Medulla oblongata (tissue), 1 donor: ENCODE results near the gene PPP1R12A.

Source experiments
- DNase-seq: peaks from one replicate; pipeline ENCODE4 v3.0.0-alpha.2; 2015; ENCODE audit errors: extremely low spot score

PPP1R12A gene

GRCh38 chr12:79841878-79842265 lies 93.0 kb downstream of the PPP1R12A start:
- no peak for DNase-seq

DNA sequence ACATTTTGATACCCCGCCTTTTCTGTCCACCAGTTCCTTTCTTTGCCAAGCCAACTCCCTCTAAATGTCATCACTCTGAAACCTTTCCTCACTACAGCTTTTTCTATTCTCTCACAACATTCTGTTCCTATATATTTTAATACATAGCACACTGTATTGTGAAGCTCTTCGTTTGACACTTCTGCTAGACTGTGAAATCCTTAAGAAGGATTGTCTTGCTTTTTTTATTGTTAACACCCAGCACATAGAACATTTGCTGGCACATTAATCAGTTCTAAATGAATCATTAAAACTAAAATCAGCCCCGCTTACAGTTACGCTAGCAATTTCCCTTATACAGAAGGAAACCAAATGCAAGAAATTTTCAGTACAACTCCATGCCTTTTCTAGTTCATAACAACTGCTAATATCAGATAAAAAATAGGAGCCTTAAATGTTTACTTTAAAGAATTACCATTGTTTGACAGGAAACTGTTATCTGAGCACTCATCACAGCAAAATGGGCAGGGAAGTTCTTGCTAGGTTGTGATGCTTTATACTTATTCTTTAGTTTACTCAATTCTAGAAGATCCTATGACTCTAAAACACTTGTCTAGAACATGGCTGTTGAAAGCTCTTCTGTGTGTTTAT lies 93.5 kb downstream of the PPP1R12A start:
- DNase-seq: no peak

DNA sequence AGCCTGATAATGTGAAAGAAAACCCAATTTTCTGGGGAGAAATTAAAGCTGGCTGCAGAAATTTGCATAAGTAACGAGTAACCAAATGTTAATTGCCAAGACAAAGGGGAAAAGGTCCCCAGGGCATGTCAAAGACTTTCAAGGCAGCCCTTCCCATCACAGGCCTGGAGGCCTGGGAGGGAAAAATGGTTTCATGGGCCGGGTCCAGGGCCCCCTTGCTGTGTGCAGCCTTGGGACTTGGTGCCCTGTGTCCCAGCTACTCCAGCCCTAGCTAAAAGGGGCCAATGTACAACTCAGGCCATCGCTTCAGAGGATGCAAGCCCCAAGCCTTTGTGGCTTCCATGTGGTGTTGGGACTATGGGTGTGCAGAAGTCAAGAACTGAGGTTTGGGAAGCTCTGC lies 96.5 kb downstream of the PPP1R12A start:
- no peak for DNase-seq

DNA sequence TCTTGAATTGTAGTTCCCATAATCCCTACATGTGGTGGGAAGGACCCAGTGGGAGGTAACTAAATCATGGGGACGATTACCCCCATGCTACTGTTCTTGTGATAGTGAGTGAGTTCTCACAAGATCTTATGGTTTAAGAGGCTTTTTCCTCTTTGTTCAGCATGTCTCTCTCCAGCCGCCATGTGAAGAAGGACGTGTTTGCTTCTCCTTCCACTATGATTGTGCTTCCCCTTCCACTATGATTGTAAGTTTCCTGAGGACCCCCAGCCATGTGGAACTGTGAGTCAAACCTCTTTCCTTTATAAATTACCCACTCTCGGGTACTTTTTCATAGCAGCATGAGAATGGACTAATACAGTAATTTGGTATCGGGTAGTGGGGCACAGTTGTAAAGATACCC lies 97.3 kb downstream of the PPP1R12A start:
- no peak for DNase-seq

- no peak for DNase-seq
Measured at GRCh38 chr12:79835377-79835843, 99.5 kb downstream of the PPP1R12A start.

DNA sequence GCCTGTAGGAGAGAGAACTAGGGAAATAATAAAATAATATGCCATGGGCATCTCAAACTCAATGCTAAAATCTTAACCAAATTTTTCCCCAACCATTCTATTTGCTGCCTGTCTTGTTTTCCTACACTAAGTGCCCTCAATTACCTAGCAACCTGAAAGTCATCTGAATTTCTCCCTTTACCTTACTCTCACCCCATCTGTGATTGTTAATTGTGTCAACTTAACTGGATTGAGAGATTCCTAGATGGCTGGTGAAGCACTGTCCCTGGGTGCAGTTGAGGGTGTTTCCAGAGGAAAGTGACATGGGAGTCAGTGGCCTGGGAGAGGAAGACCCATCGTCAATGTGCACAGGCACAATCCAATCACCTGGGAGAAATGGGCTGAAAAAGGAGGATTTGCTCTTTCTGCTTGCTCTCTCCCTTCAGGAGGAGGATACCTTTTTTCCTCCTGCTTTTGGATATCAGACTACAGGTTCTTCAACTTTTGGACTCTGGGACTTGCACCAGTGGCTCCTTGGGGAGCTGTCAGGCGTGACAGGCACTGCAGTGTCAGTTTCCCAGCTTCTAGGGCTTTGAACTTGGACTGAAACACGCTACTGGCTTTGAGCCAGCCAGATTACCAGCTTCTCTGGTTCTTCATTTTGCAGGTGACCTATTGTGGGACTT lies 100.1 kb downstream of the PPP1R12A start:
- DNase-seq: no peak

GRCh38 chr12:79830440-79830839 lies 104.5 kb downstream of the PPP1R12A start:
- DNase-seq: no peak

DNA sequence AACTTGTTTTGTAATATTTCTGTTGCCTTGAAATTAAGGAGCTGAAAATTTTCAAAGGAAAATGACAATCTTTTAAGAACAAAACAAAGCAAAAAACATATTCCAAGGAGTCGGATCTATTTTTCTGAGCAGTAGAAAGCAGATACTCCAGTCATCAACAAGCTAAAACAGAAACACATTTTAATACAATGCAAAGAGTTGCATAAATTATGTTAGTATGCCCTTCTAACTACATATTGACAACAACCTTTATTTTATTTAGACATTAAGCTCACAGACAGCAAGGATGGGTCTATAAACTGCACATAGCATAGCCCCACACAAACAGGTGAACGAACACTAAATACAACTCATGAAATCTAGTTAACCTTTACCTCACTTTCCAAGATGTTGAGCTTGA lies 106.0 kb downstream of the PPP1R12A start:
- no peak for DNase-seq

- no peak for DNase-seq
Measured at GRCh38 chr12:79827484-79827883, 107.4 kb downstream of the PPP1R12A start.

DNA sequence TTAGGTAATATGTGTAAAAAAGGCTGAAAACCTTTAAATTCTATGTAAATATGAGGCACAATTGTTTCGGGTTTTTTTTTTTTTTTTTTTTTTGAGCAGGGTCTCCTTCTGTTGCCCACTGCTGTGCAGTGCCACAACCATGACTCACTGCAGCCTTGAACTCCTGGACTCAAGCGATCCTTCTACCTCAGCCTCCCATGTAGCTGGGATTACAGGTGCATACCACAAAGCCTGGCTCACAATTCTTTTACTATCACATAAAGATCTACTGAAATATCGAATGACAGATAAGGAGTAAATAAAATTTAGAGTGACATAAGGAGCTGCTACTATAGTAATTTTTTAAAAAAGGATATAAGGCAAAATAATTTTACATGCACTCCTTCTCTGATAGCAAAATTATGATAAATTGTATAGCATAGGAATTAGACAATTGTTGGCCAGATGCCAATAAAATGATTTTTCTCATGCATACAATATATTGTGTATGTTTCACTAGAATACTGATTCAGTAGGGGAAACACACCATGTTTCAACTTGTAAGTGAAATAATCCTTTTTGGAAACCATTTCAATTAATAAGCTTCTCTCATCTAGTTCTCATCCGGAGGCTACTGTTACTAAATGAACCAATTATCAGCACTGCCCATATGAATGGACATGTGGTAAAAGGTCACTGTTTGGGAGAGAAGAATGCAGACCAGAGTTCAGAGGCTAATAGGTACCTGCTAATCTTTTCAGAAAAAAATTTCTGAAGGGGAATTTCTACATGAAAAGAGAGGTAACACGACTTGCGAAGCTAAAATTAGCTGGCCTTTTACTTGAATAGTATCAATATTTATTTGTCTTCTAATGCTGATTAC lies 108.4 kb downstream of the PPP1R12A start:
- no peak for DNase-seq

DNA sequence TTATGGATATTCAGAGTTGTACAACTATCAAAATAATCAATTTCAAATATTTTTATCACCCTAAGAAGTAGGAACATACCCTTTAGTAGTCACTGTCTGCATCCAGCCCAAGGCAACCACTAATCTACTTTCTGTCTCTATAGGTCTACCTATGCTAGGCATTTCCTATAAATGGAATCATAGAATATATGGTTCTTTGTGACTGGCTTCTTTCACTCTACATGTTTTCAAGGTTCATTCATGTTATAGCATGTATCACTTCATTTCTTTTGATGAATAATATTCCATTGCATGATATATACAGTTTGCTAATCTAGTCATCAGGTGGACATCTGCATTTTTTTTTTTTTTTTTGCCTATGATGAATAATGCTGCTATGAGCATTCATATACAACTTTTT lies 112.4 kb downstream of the PPP1R12A start:
- no peak for DNase-seq

GRCh38 chr12:79818856-79819255 lies 116.0 kb downstream of the PPP1R12A start:
- peak; percentile 21 for DNase-seq

DNA sequence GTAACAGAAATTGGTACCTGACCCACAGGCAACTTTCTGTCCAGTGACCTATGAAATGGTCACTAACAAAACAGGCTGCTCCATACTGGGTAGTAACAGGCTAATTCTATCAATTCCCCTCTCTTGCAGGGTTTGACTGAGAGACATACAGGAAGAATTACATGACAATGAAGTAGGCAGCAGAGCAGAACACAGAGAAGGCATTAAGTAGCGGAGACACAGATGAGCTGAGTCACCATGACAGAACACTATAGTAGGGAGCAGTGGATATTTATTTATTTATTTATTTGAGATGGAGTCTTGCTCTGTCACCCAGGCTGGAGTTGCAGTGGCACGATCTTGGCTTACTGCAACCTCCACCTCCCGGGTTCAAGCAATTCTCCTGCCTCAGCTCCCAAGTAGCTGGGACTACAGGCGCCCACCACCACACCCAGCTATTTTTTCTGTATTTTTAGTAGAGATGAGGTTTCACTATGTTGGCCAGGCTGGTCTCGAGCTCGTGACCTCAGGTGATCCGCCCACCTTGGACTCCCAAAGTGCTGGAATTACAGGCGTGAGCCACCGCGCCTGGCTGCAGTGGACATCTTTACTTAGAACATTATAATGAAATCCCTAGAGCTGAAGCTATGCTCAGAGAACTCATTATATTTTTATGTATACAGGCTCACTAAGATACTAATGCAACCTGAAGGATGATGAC lies 150.4 kb downstream of the PPP1R12A start:
- DNase-seq: peak; percentile 22

DNA sequence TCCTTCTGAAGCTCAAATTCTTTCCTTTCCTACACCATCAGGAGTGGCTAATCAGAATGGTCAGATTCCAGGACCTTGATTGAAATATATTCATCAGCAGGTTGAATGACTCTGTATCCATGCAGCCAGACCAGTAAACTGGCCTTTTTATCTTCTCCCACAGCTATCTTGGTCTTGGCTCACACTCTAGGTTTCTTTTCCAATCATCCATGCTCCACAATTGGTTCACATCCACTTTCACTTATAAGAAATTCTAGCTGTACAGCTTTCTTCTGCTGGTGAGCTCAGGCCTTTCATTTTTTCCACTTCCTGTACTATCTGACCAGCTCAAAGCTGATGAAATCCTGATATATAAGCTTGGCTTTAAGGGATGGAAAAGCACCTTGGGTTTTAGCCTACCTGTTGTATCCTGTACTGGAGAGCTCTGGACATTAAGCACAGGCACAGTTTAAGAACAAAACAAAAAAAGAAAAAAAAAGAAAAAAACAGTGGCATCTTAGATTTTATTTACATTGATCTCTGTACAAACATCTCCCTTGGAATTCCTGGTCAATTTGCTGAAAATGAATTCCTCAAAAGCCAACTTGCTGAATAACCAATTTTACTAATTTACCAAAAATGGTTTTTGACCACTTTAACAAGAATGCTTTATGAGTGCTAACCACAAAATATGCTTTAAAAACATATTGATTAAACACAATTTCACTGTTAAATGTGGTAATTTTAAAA lies 152.6 kb downstream of the PPP1R12A start:
- no peak for DNase-seq

DNA sequence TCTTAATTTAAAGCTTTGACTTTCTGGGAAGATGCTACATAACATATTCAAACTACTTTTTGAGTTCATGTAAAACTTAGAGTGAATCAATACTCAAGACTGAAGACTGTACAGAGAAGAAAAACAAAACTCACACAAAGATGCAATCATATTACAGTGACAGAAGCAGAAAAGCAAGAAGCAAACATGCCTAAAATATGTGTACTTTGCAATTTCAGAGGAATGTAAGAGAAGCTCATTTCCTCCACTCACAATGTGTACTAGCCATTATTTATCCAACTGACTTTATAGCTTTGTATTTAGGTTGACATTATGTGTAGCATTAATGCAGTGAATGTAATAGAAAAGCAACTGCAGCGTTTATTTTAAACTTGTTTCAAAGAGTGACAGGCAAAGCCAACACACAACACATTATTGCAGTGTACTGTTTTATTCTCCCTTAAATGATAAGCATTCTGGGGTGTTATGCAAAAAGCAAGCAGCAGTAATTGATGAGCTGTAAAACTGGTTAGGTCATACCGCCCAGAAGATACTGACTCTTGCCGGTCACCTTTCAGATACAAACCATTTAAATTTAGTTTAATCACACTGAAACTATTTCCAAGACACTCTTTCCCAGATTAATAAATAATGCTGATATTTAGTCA lies 156.0 kb downstream of the PPP1R12A start:
- DNase-seq: no peak

GRCh38 chr12:79776111-79776510 lies 158.8 kb downstream of the PPP1R12A start:
- no peak for DNase-seq

DNA sequence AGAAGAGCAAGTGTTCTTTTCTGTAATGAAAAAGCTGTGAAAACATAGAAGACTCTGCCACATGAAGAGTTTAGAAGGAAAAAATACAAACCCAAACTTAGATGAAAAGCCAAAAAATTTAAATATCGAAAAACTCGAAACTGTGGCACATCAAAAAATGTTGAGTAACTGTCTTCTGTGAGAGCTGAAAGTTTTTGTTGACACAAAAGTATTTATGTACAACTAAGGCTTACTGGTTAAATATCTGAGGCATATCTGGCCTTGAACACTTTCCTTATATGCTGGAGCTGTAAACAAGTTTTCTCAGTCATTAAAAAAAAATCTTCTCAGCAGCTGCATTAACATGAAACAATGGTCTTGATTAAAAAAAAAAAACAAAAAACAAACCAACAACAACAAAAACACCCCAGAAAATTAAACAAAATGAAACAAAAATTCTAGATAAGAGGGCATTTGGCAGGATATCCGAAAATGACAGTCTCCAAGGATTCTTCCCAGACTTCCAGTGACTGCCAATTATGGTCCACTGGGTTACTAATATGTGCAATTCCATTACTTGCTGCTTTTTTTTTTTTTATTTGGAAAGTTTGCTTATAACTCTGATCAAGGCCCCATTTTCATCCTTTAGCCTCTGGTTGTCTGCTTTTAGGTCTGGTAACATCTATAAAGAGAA lies 159.4 kb downstream of the PPP1R12A start:
- no peak for DNase-seq

DNA sequence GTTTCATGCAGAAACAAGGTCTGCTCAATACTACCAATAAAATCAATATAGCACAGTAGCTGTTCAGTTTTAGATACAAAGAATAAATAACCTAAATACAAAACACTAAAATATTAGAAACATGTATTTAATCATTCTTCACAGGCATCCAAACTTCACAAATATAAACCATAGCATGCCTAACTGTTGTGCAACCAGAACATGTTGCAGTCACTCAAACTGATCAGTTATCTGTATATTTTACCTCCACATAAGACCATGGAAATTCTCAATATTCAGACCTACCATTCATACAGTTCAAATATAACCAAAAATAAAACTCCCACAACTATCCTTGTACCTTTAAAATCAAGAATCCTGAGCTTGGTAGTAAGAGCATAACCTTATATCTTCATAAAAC lies 161.0 kb downstream of the PPP1R12A start:
- no peak for DNase-seq

- DNase-seq: no peak
Measured at GRCh38 chr12:79769860-79770485, 164.9 kb downstream of the PPP1R12A start.
